ENCODE results near the gene WDR45B.

DNA sequence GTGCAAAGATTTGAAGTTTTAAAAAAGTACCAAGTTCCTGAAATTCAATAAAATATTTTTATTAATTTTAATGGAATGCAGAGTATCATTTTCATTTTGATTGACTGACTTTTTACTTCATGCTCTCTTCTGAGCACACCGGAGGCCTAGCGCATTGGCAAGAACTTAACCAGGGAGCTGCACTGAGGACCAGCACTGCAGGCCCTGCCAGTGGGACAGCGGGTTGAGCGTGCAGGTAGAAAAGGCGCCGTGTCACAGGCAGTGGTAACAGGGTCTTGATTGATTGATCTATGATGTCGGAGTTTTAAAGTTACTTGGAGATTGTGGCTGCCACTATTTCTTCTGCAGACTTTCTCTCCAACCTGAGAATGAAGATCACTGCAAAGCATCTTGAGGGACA is 43.7 kb downstream of the WDR45B start:
- TF ChIP-seq, protein P1, sequence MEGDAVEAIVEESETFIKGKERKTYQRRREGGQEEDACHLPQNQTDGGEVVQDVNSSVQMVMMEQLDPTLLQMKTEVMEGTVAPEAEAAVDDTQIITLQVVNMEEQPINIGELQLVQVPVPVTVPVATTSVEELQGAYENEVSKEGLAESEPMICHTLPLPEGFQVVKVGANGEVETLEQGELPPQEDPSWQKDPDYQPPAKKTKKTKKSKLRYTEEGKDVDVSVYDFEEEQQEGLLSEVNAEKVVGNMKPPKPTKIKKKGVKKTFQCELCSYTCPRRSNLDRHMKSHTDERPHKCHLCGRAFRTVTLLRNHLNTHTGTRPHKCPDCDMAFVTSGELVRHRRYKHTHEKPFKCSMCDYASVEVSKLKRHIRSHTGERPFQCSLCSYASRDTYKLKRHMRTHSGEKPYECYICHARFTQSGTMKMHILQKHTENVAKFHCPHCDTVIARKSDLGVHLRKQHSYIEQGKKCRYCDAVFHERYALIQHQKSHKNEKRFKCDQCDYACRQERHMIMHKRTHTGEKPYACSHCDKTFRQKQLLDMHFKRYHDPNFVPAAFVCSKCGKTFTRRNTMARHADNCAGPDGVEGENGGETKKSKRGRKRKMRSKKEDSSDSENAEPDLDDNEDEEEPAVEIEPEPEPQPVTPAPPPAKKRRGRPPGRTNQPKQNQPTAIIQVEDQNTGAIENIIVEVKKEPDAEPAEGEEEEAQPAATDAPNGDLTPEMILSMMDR (IDR thresholded peaks at IDR 0.05): no peak
- no peak for TF ChIP-seq POLR2A (IDR thresholded peaks at IDR 0.05)

All from prostate gland (tissue), 2 donors.